BE2C (cell line): ENCODE results near the gene FRMD8.
"Not testable (repeated sequence)": the region's sequence is repeated elsewhere in the genome, so short reads cannot be mapped to it uniquely, and the experiment has no call there.

Source experiments
- DNase-seq: peaks from one replicate; pipeline ENCODE4 v3.0.0-alpha.2; 2020
- H3K27me3 ChIP-seq: fragments of 250-450 bp; sonication (Bioruptor Pico); 2 replicates; pipeline ENCODE4 v1.5.1; 2020; ENCODE audit warnings: mild to moderate bottlenecking
- H3K36me3 ChIP-seq: fragments of 250-450 bp; sonication (Bioruptor Pico); 2 replicates; pipeline ENCODE4 v1.5.1; 2020; ENCODE audit warnings: mild to moderate bottlenecking
- H3K4me1 ChIP-seq: fragments of 250-450 bp; sonication (Bioruptor Pico); 2 replicates; pipeline ENCODE4 v1.5.1; 2020
- H3K4me3 ChIP-seq: 2 replicates; pipeline ENCODE4 v1.5.1; 2011; ENCODE audit warnings: low read depth, low read length
- H3K9me3 ChIP-seq: fragments of 250-450 bp; sonication (Bioruptor Pico); 2 replicates; pipeline ENCODE4 v1.5.1; 2020
- TF ChIP-seq, protein P1 (sequence below): IDR thresholded peaks from 2 replicates; pipeline ENCODE4 v1.5.1; 2012; ENCODE audit warnings: mild to moderate bottlenecking, low read depth, low read length

Gene FRMD8

DNA sequence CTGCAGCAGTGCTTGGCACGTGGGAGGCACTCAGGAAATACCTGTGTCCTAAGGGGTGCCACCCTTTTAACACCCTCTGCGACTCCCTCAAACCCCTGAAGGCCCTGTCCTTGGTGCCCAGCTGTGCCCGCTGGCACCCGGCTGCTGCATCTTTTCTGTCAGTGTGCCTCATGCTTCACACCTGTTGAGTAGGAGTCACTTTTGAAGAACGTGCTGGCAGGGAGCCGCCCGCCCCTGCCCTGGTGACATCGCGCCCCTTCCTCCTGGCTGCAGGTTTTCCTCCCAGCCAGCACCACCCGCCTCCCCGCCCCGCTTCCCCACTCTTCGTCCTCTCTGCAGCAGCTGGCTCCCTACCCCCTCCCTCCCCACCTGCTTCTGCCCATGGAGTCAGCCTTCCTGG, 17.8 kb downstream of the FRMD8 start:
- no peaks in the 10 kb centered on the region for H3K27me3 ChIP-seq
- DNase-seq, result no peak
- no peaks in the 10 kb centered on the region for H3K4me1 ChIP-seq
- no peaks in the 10 kb centered on the region for H3K36me3 ChIP-seq
- H3K4me3 ChIP-seq, result no peak overlapping the region
- TF ChIP-seq, protein P1, sequence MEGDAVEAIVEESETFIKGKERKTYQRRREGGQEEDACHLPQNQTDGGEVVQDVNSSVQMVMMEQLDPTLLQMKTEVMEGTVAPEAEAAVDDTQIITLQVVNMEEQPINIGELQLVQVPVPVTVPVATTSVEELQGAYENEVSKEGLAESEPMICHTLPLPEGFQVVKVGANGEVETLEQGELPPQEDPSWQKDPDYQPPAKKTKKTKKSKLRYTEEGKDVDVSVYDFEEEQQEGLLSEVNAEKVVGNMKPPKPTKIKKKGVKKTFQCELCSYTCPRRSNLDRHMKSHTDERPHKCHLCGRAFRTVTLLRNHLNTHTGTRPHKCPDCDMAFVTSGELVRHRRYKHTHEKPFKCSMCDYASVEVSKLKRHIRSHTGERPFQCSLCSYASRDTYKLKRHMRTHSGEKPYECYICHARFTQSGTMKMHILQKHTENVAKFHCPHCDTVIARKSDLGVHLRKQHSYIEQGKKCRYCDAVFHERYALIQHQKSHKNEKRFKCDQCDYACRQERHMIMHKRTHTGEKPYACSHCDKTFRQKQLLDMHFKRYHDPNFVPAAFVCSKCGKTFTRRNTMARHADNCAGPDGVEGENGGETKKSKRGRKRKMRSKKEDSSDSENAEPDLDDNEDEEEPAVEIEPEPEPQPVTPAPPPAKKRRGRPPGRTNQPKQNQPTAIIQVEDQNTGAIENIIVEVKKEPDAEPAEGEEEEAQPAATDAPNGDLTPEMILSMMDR, result no peak
- no peaks in the 10 kb centered on the region for H3K9me3 ChIP-seq

DNA sequence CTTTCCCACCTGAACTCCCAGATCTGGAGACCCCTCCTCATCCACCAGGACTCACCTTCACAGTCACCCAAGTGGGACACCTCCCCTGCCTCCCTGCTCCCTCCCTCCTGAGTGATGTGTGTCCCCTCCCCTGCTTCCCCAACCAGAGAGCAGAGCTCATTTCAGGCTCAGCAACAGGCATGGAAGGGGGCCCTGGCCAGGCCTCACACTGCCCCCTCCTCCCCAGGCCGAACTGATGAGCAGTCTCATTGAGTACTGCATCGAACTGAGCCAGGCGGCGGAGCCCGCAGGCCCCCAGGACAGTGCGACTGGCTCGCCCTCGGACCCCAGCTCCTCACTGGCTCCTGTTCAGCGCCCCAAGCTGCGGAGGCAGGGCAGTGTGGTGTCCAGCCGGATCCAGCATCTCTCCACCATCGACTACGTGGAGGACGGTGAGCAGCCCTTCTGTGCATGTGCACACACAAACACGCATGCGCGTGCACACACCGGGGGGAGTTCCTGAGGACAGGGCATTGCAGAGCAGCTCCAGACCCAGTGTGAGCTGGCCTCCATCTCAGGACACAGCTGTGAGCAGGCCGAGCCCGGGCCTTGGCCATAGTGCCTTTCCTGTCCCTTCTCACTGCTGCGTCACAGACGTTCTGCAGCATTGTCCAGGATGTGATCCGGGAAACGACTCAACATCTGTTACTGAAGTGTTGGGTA, 18.4 kb downstream of the FRMD8 start:
- Histone ChIP-seq H3K27me3 (no peaks in the 10 kb centered on the region), H3K9me3 (no peaks in the 10 kb centered on the region), H3K36me3 (no peaks in the 10 kb centered on the region), H3K4me1 (no peaks in the 10 kb centered on the region), H3K4me3 (no peak overlapping the region)
- no peak for DNase-seq
- TF ChIP-seq, protein P1, result no peak

DNA sequence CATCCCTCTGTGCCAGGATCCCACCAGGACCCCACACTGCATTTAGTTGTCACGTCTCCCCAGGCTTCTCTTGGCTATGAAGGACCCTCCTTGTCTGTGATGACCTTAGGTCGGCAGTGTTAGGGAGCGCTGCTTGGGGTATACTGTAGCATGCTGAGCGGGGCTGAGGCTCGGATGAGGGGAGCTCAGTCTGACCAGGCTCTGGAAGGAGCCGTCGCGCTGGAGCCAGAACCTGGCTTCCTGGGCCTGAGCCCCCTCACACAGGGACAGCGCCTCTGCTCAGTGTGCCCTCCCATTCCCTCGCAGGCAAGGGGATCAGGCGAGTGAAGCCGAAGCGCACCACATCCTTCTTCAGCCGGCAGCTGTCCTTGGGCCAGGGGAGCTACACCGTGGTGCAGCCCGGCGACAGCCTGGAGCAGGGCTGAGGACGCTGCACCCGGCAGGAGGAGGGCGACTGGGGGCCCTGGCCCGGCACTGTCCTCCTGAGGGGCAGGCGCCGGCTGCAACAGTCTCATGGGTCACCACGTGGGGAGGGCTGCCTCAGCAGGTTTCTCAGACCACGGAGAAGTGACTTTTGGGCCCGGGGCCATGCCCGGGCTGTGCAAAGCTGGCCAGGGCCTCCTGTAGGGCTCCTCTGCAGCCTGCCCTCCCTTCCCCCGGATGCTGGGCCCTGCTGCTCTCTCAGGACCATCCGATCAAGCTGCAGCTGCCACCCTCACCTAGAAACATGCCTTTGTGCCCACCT, 24.7 kb downstream of the FRMD8 start:
- H3K27me3 ChIP-seq, result no peaks in the 10 kb centered on the region
- peaks cover 5% of the 10 kb centered on the region for H3K4me1 ChIP-seq
- no peaks in the 10 kb centered on the region for H3K9me3 ChIP-seq
- no peaks in the 10 kb centered on the region for H3K36me3 ChIP-seq
- TF ChIP-seq, protein P1, result no peak
- DNase-seq, result no peak
- no peak overlapping the region for H3K4me3 ChIP-seq

DNA sequence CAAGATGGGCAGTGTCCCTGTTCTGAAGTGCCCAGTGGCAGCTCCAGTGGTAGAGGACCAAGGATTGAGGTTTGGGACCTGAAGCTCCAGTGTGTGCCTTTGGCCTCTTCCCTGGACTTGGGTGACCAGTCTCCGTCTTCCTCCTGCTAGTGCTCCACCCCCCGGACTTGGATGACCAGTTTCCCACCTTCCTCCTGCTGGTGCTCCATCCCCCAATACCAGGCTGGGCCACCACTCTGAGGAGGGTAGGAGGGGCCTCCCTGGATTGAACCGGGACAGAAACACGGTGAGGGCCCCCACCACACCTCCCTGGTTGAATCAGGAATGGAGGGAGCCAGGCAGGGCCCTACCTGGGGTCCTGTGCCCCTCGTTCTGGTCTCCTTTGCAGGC, 25.2 kb downstream of the FRMD8 start:
- Histone ChIP-seq H3K4me3 (no peak overlapping the region), H3K4me1 (peaks cover 5% of the 10 kb centered on the region), H3K36me3 (no peaks in the 10 kb centered on the region), H3K27me3 (no peaks in the 10 kb centered on the region), H3K9me3 (no peaks in the 10 kb centered on the region)
- no peak for DNase-seq
- TF ChIP-seq, protein P1, result no peak

DNA sequence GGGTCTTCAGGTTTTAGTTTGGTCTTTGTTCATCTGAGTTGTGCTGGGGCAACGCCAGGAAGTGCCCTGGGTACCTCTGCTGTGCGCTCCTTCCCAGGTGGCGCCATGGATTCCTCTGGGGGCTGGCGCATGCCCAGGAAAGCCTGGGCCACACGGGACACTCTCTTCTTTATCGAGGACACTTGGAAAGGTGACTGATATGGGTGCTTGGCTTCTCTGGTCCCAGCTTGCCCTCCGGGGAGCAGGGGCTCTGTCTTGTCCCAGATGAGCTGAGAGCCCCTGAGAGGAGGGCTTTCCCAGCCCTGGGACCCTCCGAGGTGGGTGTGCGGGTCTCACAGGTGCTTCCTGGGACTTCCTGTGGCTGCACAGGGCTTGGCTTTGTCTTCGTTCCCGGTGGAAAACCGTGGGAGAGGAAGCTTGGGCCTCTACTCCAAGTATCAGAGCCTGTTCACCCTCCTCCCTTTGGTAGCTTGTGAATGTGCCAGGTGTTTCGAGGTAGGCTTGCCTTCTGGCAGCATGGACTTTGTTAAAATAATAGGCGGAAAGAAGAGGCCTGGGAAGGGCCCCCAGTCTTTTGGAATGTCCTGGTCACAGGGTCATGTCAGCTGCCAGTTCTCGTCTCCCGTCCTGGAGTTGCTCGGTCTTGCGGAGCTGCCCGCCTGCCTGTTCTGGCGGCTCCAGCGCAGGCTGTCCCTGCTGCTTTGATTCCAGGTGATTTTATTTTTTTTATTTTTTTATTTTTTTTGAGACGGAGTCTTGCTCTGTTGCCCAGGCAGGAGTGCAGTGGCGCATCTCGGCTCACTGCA, 26.0 kb downstream of the FRMD8 start:
- TF ChIP-seq, protein P1, result no peak
- Histone ChIP-seq H3K36me3 (no peaks in the 10 kb centered on the region), H3K4me3 (no peak overlapping the region), H3K4me1 (peaks cover 5% of the 10 kb centered on the region), H3K9me3 (no peaks in the 10 kb centered on the region), H3K27me3 (no peaks in the 10 kb centered on the region)
- no peak for DNase-seq

DNA sequence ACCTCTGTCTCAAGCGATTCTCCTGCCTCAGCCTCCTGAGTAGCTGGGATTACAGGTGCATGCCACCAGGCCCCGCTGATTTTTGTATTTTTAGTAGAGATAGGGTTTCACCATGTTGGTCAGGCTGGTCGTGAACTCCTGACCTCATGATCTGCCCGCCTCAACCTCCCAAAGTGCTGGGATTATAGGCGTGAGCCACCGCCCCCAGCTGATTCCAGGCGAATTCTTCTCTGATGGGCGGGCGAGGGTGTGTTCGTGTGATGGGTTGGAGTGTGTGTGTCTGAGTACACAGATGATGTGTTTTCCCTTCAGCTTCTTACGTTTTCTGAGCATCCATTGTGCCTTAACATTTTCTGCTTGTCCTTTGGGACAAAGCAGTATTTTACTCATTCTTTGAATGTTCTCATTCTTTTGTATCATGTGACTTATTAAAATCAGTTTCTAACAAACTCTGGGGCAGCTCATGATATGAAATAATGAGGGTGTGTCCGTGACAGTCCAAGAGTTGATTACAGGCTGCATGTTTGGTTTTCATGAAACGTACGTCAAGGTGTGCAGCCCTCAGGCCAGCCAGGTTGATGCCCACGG, 26.7 kb downstream of the FRMD8 start:
- H3K36me3 ChIP-seq, H3K4me1 ChIP-seq, DNase-seq, H3K9me3 ChIP-seq, H3K4me3 ChIP-seq, H3K27me3 ChIP-seq: not testable (repeated sequence)
